Renal cortical epithelial cell (primary cell): Measurements from ENCODE around the gene SCGB3A1. TPM values are rescaled to one million over a fixed set of nuclear protein-coding genes. Genes with fewer than 3 reads are reported as not detected.

Experiments
- DNase-seq: peaks from one replicate; pipeline ENCODE4 v3.0.0-alpha.2; 2011; ENCODE audit warnings: low read depth
- total RNA-seq: library from RNA; depleted of rRNA; stranded (reverse); fragments of >200 nt; gene quantifications from 2 replicates; pipeline ENCODE4 v1.2.3, GENCODE V29; 2014

The SCGB3A1 gene
- total RNA-seq, 1 donor from 2014 or later = not detected

- no peak for DNase-seq
Measured at GRCh38 chr5:180606215-180606785, 15.0 kb upstream of the SCGB3A1 start.

- DNase-seq = peak; percentile 47
Measured at GRCh38 chr5:180605554-180606214, 14.4 kb upstream of the SCGB3A1 start.

GRCh38 chr5:180604271-180604670 is 13.0 kb upstream of the SCGB3A1 start:
- DNase-seq = no peak

- no peak for DNase-seq
Measured at GRCh38 chr5:180603076-180603594, 11.8 kb upstream of the SCGB3A1 start.

GRCh38 chr5:180602481-180603075 is 11.3 kb upstream of the SCGB3A1 start:
- DNase-seq = no peak

DNA sequence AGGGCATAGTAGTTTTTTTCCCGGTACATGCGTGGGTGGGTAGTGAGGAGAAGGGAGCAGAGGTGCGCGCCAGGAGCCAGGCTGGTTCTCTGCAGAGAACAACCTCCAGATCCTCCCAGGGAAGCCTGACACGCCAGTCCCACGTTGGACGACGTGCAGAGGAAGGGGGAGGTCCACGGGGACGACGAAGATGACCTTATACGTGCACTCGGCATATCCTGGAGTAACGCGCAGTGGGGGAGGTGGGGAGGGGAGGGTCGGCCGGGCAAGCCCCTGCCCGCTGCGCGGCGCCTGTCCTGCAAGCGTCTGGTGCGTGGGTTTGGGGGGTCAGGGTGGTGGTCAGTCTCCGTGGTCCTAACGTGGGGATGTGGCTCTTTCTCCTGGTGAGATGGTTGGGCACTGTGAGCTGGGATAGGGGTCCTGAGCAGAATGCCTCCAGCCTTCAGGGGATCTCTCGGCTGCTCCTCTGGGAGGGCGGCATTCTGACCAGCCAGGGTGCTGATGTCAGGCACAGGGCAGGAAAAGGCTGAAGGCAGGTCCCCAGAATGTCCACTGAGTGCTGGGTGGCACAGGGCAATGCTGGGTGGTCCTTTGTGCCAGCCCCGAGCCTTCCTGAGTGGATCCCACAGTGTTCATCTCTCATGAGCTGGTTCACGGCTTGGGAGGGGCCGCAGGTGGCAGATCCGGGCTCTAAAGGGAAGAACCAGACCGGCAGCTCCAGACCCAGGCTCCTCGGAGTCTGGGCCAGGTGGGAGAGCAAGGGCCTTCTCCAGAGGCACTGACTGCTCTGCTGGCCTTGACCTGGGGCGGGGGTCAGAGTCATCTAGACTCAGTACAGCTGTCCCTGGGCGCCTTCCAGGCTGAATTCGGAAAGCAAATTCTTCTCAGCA is 10.5 kb upstream of the SCGB3A1 start:
- DNase-seq = no peak

GRCh38 chr5:180600554-180601041 is 9.3 kb upstream of the SCGB3A1 start:
- no peak for DNase-seq

DNA sequence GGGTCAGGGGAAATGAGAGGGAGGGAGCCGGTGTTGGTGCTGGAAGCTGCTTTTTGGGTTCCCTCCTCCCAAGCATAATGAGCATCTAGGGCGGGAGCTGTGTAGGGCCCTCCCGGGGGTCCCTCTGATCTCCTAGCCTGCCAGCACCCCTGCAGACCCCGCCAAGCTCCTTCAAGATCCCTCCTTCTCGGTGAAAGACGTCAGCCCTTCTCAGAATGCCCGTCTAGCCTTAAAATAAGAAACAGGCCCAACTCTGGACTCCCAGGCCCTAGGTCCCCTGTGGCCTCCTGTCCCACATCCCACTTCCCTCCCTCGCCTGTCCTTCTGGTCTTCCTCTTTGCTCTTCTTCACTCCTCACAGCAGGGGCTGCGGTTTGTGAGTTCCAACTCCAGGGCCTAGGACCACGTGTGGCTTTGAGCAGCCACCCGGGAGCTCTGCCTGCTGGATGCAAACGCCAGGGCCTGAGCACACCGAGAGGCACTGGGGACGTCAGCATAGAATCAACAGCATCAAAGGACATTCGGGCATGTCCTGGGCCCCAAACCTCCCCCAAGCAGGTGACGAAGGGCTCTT is 8.8 kb upstream of the SCGB3A1 start:
- DNase-seq = no peak

- no peak for DNase-seq
Measured at GRCh38 chr5:180599590-180599914, 8.3 kb upstream of the SCGB3A1 start.

GRCh38 chr5:180598797-180599589 is 7.7 kb upstream of the SCGB3A1 start:
- no peak for DNase-seq

GRCh38 chr5:180598316-180598701 is 7.0 kb upstream of the SCGB3A1 start:
- no peak for DNase-seq

DNA sequence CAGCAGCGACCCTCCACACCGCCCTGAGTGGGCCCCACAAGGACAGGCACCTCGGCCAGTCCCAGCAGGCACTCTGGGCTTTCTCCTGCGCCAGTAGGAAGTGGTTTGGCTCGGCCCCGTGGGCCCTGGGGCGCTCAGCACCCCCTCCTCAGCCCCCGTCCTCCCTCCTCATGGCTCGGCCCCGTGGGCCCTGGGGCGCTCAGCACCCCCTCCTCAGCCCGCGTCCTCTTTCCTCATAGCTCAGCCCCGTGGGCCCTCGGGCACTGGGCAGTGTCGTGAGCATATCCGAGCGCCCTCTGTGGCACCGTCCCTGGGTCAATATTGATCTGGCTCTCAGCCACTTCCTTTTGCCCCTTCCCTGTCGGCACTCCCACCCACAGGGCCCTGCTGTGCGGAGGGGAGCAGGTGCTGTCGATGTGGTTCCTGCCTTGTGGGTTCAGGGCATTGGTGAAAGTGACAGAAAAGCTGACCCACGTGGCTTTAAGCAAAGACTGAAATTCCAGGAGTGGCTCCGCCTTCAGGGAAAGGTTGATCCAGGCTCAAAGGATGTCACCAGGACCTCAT is 5.5 kb upstream of the SCGB3A1 start:
- DNase-seq = no peak

DNA sequence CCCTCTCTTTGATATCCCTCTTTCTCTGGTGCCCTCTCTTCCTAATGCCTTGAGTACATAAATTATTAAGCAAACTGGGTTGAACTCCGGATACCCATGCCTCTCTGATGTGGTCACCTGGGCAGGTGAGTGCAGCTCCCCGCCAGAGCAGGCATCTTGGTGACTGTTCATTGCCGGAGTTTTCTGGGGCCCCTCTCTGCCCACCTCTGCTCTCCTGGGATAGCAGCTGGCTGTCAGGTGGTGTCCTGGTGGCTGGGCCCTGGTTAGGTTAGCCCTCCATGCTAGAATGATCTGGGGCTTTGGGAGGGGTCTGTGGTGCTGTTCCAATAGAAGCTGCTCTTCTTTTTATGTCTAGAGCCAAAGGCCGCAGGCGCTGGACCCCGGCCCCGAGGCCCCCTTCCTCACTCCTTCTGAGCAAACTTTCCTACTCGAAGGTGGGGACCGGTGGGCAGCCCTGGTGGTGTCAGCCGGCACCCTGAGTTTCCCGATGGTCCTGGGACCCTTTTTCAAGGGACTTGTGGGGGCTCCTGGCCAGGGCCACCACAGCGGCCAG is 4.9 kb upstream of the SCGB3A1 start:
- no peak for DNase-seq

- DNase-seq = no peak
Measured at GRCh38 chr5:180595381-180596114, 4.2 kb upstream of the SCGB3A1 start.

DNA sequence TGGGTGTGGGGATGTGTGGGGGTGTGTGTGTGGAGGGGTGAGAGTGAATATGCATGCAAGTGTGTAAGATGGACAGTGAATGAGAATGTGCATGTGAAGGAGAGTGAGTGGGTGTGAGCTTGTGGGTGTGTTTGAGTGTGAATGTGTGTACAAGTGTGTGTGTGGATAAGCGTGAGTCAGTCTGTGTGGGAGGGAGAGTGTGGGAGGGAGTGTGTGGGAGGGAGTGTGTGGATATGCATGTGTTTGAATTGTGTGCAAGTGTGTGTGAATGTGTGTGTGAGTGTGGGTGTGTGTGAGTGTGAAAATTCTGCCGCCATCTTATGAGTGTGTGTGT is 3.7 kb upstream of the SCGB3A1 start:
- no peak for DNase-seq

DNA sequence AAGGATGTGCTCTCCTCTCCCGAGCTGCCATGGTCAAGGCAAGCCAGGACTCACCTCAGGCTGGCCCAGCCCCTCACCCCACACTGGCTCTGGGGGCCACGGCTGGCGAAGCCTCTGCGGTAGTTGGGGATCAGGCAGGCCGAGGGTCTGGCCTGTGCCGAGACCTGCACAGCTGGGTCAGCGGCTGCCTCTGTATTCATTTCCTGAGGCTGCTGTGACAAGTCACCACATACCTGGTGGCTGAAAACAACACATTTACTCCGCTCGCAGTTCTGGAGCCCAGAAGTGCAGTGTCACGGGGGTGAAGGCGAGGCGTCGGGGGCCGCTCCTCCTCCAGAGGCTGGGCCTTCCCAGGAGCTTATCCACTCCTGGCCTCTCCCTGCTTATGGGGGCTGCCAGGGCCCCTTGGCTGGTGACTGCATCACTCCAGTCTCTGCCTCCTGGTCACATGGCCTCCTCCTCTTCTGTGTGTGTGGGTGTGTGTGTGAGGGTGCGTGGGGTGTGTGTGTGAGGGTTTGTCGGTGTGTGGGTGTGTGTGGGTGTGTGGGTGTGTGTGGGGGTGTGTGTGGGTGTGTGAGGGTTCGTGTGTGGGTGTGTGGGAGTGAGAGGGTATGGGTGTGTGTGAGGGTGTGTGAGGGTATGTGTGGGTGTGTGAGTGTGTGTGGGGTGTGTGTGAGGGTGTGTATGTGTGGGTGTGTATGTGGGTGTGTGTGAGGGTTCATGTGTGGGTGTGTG is 3.2 kb upstream of the SCGB3A1 start:
- no peak for DNase-seq

DNA sequence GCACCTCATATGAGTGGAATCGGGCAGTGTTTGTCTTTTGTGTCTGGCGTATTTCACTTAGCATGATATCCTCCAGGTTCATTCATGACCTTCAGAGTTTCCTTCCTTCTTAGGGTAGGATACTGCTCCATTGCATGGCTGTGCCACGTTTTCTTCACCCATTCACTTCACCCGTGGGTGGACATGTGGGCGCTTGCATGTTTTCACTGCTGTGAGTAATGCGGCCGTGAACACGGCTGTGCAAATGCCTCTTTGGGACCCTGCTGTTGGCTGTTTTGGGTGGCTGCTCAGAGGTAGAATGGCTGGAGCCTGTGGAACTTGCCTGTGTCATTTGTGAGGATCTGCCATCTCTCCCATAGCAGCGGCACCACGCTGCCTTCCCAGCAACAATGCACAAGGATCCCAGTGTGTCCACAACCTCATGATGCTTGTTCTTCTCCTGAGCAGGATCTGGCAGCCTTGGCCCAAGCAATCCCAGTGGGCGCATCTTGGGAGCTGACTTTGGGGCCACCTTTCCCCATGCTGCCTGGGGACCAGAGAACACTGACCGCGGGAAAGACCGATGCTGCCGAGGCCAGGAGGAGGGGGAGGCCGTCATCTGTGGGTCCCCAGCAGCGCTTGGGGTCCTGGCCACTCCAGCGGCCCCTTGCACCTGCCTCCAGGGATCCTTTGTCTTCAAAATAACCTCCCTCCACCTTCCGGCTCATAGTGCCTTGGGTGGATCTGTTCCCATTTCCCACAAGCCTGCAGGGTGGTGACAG is 2.3 kb upstream of the SCGB3A1 start:
- DNase-seq = no peak

DNA sequence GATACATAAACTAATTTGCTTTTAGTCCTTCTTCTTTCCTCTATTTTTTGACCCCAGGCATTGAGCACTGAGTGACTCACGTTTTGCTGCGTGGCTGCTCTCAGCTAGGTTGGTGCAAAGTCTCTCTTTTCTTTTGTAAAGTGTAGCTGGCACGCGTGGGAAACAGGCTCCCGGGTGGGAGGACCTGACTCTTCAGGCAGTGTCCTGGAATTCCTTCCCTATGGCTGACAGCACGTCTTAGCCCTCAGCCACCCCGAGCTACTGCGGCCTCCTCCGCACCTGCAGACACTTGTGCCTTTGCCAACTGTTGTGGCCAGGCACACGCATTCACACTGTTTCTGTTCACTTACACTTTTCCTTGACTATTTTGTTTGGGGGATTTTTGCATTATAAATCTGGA is 877 bp upstream of the SCGB3A1 start:
- no peak for DNase-seq
